RWPE2 (cell line): Measurements from ENCODE around the gene CLIC4.
"Not testable (repeated sequence)": the region's sequence is repeated elsewhere in the genome, so short reads cannot be mapped to it uniquely, and the experiment has no call there.

Experiments used
- ATAC-seq: fragments of 200-7000 bp; cut with Tn5 transposase; 3 replicates; pipeline ENCODE4 v1.9.1; 2021; ENCODE audit warnings: low read depth
- DNase-seq: peaks from one replicate; pipeline ENCODE4 v3.0.0-alpha.2; 2020; ENCODE audit warnings: low spot score
- H3K27ac ChIP-seq: fragments of 450-650 bp; 2 replicates; pipeline ENCODE4 v1.5.1; 2017; ENCODE audit warnings: mild to moderate bottlenecking; ENCODE audit not compliant: poor library complexity, severe bottlenecking
- H3K27me3 ChIP-seq: fragments of 250-450 bp; sonication (Bioruptor Pico); 2 replicates; pipeline ENCODE4 v1.5.1; 2021; ENCODE audit warnings: mild to moderate bottlenecking, moderate library complexity; ENCODE audit not compliant: insufficient read depth, poor library complexity, severe bottlenecking
- H3K36me3 ChIP-seq: fragments of 250-450 bp; sonication (Bioruptor Pico); 2 replicates; pipeline ENCODE4 v1.5.1; 2020; ENCODE audit warnings: low read depth, mild to moderate bottlenecking, moderate library complexity
- H3K4me1 ChIP-seq: fragments of 250-450 bp; sonication (Bioruptor Pico); 2 replicates; pipeline ENCODE4 v1.5.1; 2021; ENCODE audit warnings: mild to moderate bottlenecking, moderate library complexity; ENCODE audit not compliant: insufficient read depth, poor library complexity, severe bottlenecking
- H3K4me3 ChIP-seq: fragments of 250-450 bp; sonication (Bioruptor Pico); 2 replicates; pipeline ENCODE4 v1.5.1; 2021; ENCODE audit warnings: mild to moderate bottlenecking, moderate library complexity; ENCODE audit not compliant: severe bottlenecking
- H3K9me3 ChIP-seq: fragments of 250-450 bp; sonication (Bioruptor Pico); 2 replicates; pipeline ENCODE4 v1.5.1; 2021; ENCODE audit warnings: mild to moderate bottlenecking, moderate library complexity; ENCODE audit not compliant: severe bottlenecking
- CTCF ChIP-seq: fragments of 450-650 bp; IDR thresholded peaks from one replicate; pipeline ENCODE4 v1.5.1; 2017; ENCODE audit warnings: mild to moderate bottlenecking, moderate library complexity; ENCODE audit not compliant: poor library complexity, severe bottlenecking

Gene CLIC4

GRCh38 chr1:24744911-24745710 is at the start of gene CLIC4:
CLIC4 (plus strand) TSS chr1:24745447; CDS start chr1:24745554, 107 bp downstream.
- Histone ChIP-seq H3K4me3 (peak within 1 kb of the TSS; percentile 84), H3K36me3 (peaks cover 5% of the 10 kb centered on the region; the same call in 1 of the 2 replicates), H3K4me1 (peaks cover 19% of the 10 kb centered on the region), H3K27me3 (no peaks in the 10 kb centered on the region), H3K9me3 (no peaks in the 10 kb centered on the region), H3K27ac (peak within 1 kb of the TSS; percentile 75)
- ATAC-seq (peak; percentile 82), DNase-seq (peak; percentile 98)
- TF ChIP-seq CTCF = peak; percentile 13

GRCh38 chr1:24696041-24696755 is 49.0 kb upstream of the CLIC4 start:
- Histone ChIP-seq H3K4me1 (no peaks in the 10 kb centered on the region), H3K27ac (no peak overlapping the region), H3K4me3 (no peak overlapping the region), H3K27me3 (no peaks in the 10 kb centered on the region), H3K36me3 (no peaks in the 10 kb centered on the region), H3K9me3 (no peaks in the 10 kb centered on the region)
- no peak for TF ChIP-seq CTCF
- ATAC-seq = no peak
- no peak for DNase-seq

- no peak for DNase-seq
- H3K36me3 ChIP-seq = no peaks in the 10 kb centered on the region
- TF ChIP-seq CTCF = no peak
These were observed 48.4 kb upstream of the CLIC4 start for GRCh38 chr1:24696756-24697330.

GRCh38 chr1:24697453-24698001 is 47.7 kb upstream of the CLIC4 start:
- H3K36me3 ChIP-seq, ATAC-seq, H3K9me3 ChIP-seq, DNase-seq, H3K27ac ChIP-seq, H3K4me3 ChIP-seq, H3K27me3 ChIP-seq, H3K4me1 ChIP-seq: not testable (repeated sequence)

More at GRCh38 chr1:24696756-24697330, 48.4 kb upstream of the CLIC4 start:
- Histone ChIP-seq H3K9me3 (no peaks in the 10 kb centered on the region), H3K4me3 (no peak overlapping the region), H3K4me1 (no peaks in the 10 kb centered on the region), H3K27ac (no peak overlapping the region), H3K27me3 (no peaks in the 10 kb centered on the region)
- ATAC-seq = no peak

- H3K4me3 ChIP-seq, H3K27ac ChIP-seq, H3K27me3 ChIP-seq, DNase-seq, H3K4me1 ChIP-seq, H3K9me3 ChIP-seq, ATAC-seq, H3K36me3 ChIP-seq: not testable (repeated sequence)
These were observed 46.9 kb upstream of the CLIC4 start for GRCh38 chr1:24698326-24698725.
